ENCODE results near the gene FHOD3. TPM values are rescaled to one million over a fixed set of nuclear protein-coding genes. Genes with fewer than 3 reads are reported as not detected.

Gene FHOD3
- total RNA-seq, 1 donor from 2014 or later: 16.3 TPM

DNA sequence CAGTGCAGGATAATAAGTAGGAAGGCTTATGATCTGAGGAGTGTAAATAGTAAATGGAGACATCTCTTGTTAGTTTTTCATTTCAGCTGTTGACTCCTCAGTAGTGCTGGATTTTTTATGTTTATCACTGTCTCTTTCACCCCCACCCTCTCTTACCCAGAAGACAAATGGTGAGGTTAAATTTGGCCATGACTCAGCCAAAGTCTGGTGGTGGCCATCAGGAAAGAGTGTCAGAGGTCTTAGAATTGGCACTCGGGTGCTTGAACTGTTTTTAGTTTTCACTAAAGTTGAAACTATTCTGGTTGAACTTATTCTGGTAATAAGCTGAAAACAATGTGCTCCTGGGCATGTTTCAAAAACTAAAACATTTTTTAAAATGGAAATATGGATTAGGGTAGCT, 123.3 kb downstream of the FHOD3 start:
- Mint-ChIP-seq H3K36me3 (no peaks in the 10 kb centered on the region), H3K4me1 (no peaks in the 10 kb centered on the region), H3K4me3 (no peak overlapping the region), H3K27me3 (ENCODE audit: low read depth) (no peaks in the 10 kb centered on the region), H3K9me3 (no peaks in the 10 kb centered on the region), H3K27ac (no peak overlapping the region)
- TF ChIP-seq, protein P1, sequence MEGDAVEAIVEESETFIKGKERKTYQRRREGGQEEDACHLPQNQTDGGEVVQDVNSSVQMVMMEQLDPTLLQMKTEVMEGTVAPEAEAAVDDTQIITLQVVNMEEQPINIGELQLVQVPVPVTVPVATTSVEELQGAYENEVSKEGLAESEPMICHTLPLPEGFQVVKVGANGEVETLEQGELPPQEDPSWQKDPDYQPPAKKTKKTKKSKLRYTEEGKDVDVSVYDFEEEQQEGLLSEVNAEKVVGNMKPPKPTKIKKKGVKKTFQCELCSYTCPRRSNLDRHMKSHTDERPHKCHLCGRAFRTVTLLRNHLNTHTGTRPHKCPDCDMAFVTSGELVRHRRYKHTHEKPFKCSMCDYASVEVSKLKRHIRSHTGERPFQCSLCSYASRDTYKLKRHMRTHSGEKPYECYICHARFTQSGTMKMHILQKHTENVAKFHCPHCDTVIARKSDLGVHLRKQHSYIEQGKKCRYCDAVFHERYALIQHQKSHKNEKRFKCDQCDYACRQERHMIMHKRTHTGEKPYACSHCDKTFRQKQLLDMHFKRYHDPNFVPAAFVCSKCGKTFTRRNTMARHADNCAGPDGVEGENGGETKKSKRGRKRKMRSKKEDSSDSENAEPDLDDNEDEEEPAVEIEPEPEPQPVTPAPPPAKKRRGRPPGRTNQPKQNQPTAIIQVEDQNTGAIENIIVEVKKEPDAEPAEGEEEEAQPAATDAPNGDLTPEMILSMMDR (IDR thresholded peaks at IDR 0.05; ENCODE audit: unreplicated experiment): no peak
- DNase-seq (ENCODE audit: low spot score in 2 of 2, unreplicated experiment in 2 of 2): no peak

DNA sequence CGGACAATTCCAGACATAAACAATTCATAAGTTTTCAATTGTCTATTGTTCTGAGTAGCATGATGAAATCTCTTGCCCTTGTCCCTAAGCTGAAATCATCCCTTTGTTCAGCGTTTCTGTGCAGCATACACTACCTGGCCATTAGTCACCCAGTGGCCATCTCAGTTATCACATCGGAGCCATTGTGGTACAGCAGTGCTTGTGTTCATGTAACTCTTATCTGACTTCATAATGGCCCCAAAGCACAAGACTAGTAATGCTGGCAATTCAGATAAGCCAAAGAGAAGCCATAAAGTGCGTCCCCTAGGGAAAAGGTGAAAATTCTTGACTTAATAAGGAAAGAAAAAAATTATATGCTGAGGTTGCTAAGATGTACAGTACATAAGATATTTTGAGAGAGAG, 127.2 kb downstream of the FHOD3 start:
- H3K9me3 Mint-ChIP-seq: no peaks in the 10 kb centered on the region
- H3K27ac Mint-ChIP-seq: no peak overlapping the region
- H3K4me3 Mint-ChIP-seq: no peak overlapping the region

DNA sequence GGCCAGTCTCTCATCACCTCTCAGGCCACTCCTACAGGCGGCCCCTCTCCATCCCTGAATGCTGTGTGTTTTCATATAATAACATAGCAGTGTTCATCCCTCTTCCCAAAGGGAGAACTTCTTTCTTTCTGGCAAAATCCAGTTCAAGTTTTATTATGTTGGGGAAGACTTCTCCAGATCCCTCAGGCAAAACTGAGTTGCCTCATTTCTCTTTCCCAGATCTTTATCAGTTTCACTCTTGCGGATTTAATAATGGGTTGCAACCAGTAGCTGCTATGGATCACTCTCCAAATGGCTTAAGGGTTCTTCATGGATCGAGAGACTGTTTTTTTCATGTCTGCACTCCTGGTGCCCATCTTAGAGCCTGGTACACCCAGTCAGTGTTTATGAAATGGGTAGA, 129.9 kb downstream of the FHOD3 start:
- H3K9me3 Mint-ChIP-seq: no peaks in the 10 kb centered on the region
- H3K4me3 Mint-ChIP-seq: no peak overlapping the region
- H3K27me3 Mint-ChIP-seq (ENCODE audit: low read depth): no peaks in the 10 kb centered on the region
- TF ChIP-seq, protein P1 (IDR thresholded peaks at IDR 0.05; ENCODE audit: unreplicated experiment): no peak
- no peak for DNase-seq (ENCODE audit: low spot score in 2 of 2, unreplicated experiment in 2 of 2)
- no peaks in the 10 kb centered on the region for H3K36me3 Mint-ChIP-seq
- no peak overlapping the region for H3K27ac Mint-ChIP-seq
- H3K4me1 Mint-ChIP-seq: peaks cover 18% of the 10 kb centered on the region

More for the DNA sequence above, 127.2 kb downstream of the FHOD3 start:
- TF ChIP-seq, protein P1 (IDR thresholded peaks at IDR 0.05; ENCODE audit: unreplicated experiment): no peak
- Mint-ChIP-seq H3K36me3 (no peaks in the 10 kb centered on the region), H3K4me1 (peaks cover 18% of the 10 kb centered on the region), H3K27me3 (ENCODE audit: low read depth) (no peaks in the 10 kb centered on the region)
- DNase-seq (ENCODE audit: low spot score in 2 of 2, unreplicated experiment in 2 of 2): no peak

DNA sequence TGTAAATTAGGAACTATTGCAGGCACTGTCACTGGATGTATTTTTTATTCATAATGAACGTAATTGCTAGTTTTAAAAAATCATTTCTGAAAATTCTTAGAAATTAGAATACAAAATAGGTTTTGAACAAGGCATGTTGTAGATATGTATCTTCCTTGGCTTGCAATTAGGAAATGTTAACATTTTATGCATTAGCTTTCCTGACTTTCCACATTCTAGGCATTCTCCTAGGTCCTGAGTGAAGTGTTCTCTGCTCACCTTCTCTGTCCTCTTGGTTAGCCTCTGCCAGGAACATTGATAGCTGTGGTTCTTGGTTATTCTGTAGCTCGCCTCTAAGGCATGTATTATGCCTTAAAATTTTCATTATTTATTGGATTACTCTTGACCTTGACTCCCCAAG, 130.3 kb downstream of the FHOD3 start:
- peaks cover 18% of the 10 kb centered on the region for H3K4me1 Mint-ChIP-seq
- no peaks in the 10 kb centered on the region for H3K36me3 Mint-ChIP-seq
- H3K27me3 Mint-ChIP-seq (ENCODE audit: low read depth): no peaks in the 10 kb centered on the region
- H3K4me3 Mint-ChIP-seq: no peak overlapping the region
- H3K27ac Mint-ChIP-seq: no peak overlapping the region
- no peaks in the 10 kb centered on the region for H3K9me3 Mint-ChIP-seq
- DNase-seq (ENCODE audit: low spot score in 2 of 2, unreplicated experiment in 2 of 2): no peak
- TF ChIP-seq, protein P1 (IDR thresholded peaks at IDR 0.05; ENCODE audit: unreplicated experiment): no peak

DNA sequence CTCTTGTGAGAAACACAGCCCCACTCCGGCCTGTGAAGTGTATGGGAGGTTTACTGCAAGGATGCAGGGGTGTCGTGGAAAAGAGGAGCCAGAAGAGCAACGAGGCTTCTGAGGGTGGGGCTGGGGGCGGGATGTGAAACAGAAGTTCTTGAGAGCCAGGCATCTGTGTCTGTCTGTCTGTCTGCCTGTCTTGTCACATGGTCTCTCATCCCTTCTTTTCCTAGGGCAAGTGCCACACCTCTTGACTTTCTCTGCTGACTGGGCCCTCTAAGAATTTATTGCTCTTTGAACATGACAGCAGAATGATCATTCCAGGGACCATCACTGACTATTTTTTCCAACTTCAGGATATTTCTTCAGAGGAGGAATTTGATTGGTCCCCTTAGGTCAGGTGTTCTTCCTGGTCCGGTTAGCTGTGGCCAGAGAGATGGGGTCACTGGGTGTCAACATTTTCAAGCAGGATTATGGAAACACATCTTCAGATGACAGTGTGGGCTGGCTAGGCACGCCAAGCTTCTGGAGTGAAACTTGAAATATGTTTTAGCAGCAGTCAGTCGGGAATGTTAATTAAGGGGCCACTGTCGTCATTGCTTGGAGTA, 131.0 kb downstream of the FHOD3 start:
- Mint-ChIP-seq H3K27me3 (ENCODE audit: low read depth) (no peaks in the 10 kb centered on the region), H3K4me3 (no peak overlapping the region), H3K27ac (no peak overlapping the region), H3K36me3 (no peaks in the 10 kb centered on the region), H3K4me1 (peaks cover 18% of the 10 kb centered on the region), H3K9me3 (no peaks in the 10 kb centered on the region)
- TF ChIP-seq, protein P1 (IDR thresholded peaks at IDR 0.05; ENCODE audit: unreplicated experiment): no peak
- no peak for DNase-seq (ENCODE audit: low spot score in 2 of 2, unreplicated experiment in 2 of 2)
